Immature natural killer cell (primary cell): ENCODE data around the gene COPS7B. TPM values are rescaled to one million over a fixed set of nuclear protein-coding genes. Genes with fewer than 3 reads are reported as not detected.

Source experiments
- DNase-seq, 3 donors: peaks; one replicate each; pipeline ENCODE4 v3.0.0; 2022; ENCODE audit warnings: mixed read lengths in 1 of 3
- H3K27ac Mint-ChIP-seq, 6 donors: one replicate each; pipeline ENCODE4 v1.8.0; 2020; ENCODE audit warnings: mixed read lengths in 6 of 6, mild to moderate bottlenecking in 5 of 6, inconsistent platforms in 4 of 6, moderate library complexity in 3 of 6
- H3K27me3 Mint-ChIP-seq, 3 donors: one replicate each; pipeline ENCODE4 v1.8.0; 2020 to 2021; ENCODE audit warnings: low read depth in 3 of 3, mild to moderate bottlenecking in 3 of 3, mixed read lengths in 3 of 3, moderate library complexity in 3 of 3, inconsistent platforms in 1 of 3
- H3K36me3 Mint-ChIP-seq, 3 donors: one replicate each; pipeline ENCODE4 v1.8.0; 2020; ENCODE audit warnings: mixed read lengths in 3 of 3, inconsistent platforms in 2 of 3, mild to moderate bottlenecking in 2 of 3
- H3K4me1 Mint-ChIP-seq, 2 donors: one replicate each; pipeline ENCODE4 v1.8.0; 2020; ENCODE audit warnings: inconsistent platforms in 2 of 2, mild to moderate bottlenecking in 2 of 2, mixed read lengths in 2 of 2, moderate library complexity in 1 of 2
- H3K4me3 Mint-ChIP-seq, 5 donors: one replicate each; pipeline ENCODE4 v1.8.0; 2020; ENCODE audit warnings: mild to moderate bottlenecking in 5 of 5, mixed read lengths in 5 of 5, inconsistent platforms in 3 of 5, moderate library complexity in 3 of 5
- H3K9me3 Mint-ChIP-seq, 6 donors: one replicate each; pipeline ENCODE4 v1.8.0; 2020; ENCODE audit warnings: mild to moderate bottlenecking in 6 of 6, mixed read lengths in 6 of 6, inconsistent platforms in 4 of 6, moderate library complexity in 3 of 6
- polyA plus RNA-seq, 3 donors: library from polyadenylated mRNA; unstranded; fragments of 300-500 nt; fragmentation: Illumina TruSeq; gene quantifications; one replicate each; pipeline ENCODE4 v1.2.3, GENCODE V29; 2021

COPS7B gene
- polyA plus RNA-seq, 3 donors from 2014 or later: 23.2 to 29.0 (median 28.9) TPM

GRCh38 chr2:231803501-231804138, 17.4 kb downstream of the COPS7B start:
- Mint-ChIP-seq H3K27me3 (no peaks in the 10 kb centered on the region), H3K27ac (peak overlapping the region in 1 of 6 donors; percentile 3), H3K9me3 (no peaks in the 10 kb centered on the region), H3K36me3 (peaks cover 6 to 39% (median 18%) of the 10 kb centered on the region in 3 donors), H3K4me3 (no peak overlapping the region), H3K4me1 (peaks cover 2 to 9% of the 10 kb centered on the region in 2 donors)
- no peak for DNase-seq

GRCh38 chr2:231807020-231807419, 20.8 kb downstream of the COPS7B start:
- Mint-ChIP-seq H3K4me3 (no peak overlapping the region), H3K9me3 (no peaks in the 10 kb centered on the region), H3K27me3 (no peaks in the 10 kb centered on the region), H3K27ac (no peak overlapping the region), H3K36me3 (peaks cover 3 to 33% (median 10%) of the 10 kb centered on the region in 3 donors), H3K4me1 (peaks cover 2 to 9% of the 10 kb centered on the region in 2 donors)
- no peak for DNase-seq

DNA sequence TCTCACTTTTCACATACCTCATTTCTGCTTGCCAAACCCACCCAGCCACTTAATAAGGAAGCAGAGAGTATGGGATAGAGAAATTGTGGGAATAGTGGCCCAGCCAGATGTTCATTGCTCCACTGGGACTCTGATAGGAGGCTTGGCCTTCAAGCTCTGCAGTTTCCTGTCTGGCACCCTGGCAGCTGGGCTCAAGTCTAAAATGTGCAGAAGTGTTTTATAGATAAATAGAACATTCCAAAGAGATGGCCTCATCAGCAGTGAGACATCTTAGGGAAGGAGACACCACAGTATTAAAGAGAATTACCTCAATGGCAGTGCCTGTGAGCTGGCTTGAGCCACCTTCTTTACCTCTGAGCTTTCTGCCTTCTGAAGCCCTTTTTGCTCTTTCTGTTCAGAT, 24.7 kb downstream of the COPS7B start:
- no peaks in the 10 kb centered on the region for H3K27me3 Mint-ChIP-seq
- H3K36me3 Mint-ChIP-seq: peaks cover 9 to 32% (median 9%) of the 10 kb centered on the region in 3 donors
- H3K4me3 Mint-ChIP-seq: no peak overlapping the region
- no peaks in the 10 kb centered on the region for H3K4me1 Mint-ChIP-seq
- no peak for DNase-seq
- no peaks in the 10 kb centered on the region for H3K9me3 Mint-ChIP-seq
- no peak overlapping the region for H3K27ac Mint-ChIP-seq

- Mint-ChIP-seq H3K4me1 (no peaks in the 10 kb centered on the region), H3K4me3 (no peak overlapping the region), H3K9me3 (no peaks in the 10 kb centered on the region), H3K27ac (peak overlapping the region in 1 of 6 donors; percentile 14), H3K36me3 (peaks cover 9 to 13% (median 10%) of the 10 kb centered on the region in 3 donors), H3K27me3 (peaks cover 0 to 2% (median 0%) of the 10 kb centered on the region in 3 donors)
- DNase-seq: no peak
Measured at GRCh38 chr2:231816327-231817026, 30.2 kb downstream of the COPS7B start.

- Mint-ChIP-seq H3K27me3 (peaks cover 0 to 6% (median 2%) of the 10 kb centered on the region in 3 donors), H3K9me3 (no peaks in the 10 kb centered on the region), H3K36me3 (peaks cover 0 to 9% (median 3%) of the 10 kb centered on the region in 3 donors), H3K4me3 (no peak overlapping the region), H3K27ac (no peak overlapping the region), H3K4me1 (no peaks in the 10 kb centered on the region)
- no peak for DNase-seq
Measured at GRCh38 chr2:231819447-231820042, 33.3 kb downstream of the COPS7B start.

DNA sequence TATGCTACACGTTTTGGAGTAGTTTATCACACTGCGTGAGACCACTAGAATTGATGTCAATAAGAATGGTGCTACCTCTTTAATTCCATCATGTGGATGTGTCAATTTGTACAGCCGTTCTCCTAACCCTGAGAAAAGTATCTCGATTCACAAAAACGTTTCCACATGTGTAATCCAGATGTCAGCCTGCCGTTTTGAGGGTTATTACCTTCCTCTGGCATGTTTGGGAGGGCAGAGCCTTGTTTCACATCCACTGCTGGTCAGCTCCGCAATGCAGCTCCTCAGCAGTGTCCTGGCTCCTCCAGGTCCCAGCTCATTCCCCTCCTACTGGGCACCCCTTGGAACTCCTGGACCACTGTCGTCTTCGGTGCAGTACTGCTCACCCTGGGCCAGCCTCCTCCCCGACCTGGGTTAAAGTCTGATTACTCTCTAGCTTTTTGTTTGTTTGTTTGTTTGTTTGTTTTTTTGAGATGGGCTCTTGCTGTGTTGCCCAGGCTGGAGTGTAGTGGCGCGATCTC, 34.6 kb downstream of the COPS7B start:
- Mint-ChIP-seq H3K27me3 (peaks cover 0 to 6% (median 2%) of the 10 kb centered on the region in 3 donors), H3K9me3 (no peaks in the 10 kb centered on the region), H3K4me1 (no peaks in the 10 kb centered on the region), H3K36me3 (peaks cover 0 to 4% (median 0%) of the 10 kb centered on the region in 3 donors), H3K4me3 (no peak overlapping the region), H3K27ac (no peak overlapping the region)
- no peak for DNase-seq

DNA sequence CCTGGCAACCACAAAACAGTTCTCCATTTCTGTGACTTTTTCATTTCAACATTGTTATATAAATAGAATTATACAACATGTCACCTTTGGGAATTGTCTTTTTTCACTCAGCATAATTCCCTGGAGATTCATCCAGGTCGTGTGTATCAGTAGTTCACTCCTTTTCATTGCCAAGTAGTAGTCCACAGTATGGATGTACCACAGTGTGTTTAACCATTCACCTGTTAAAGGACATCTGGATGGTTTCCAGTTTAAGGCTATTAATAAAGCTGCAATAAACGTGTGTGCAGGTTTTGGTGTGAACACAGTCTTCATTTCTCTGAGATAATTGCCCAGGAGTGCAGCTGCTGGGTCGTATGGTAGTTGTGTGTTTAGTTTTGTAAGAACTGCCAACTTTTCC, 35.7 kb downstream of the COPS7B start:
- Mint-ChIP-seq H3K36me3 (no peaks in the 10 kb centered on the region), H3K9me3 (no peaks in the 10 kb centered on the region), H3K27ac (no peak overlapping the region), H3K4me1 (no peaks in the 10 kb centered on the region), H3K4me3 (no peak overlapping the region), H3K27me3 (peaks cover 0 to 6% (median 2%) of the 10 kb centered on the region in 3 donors)
- no peak for DNase-seq

DNA sequence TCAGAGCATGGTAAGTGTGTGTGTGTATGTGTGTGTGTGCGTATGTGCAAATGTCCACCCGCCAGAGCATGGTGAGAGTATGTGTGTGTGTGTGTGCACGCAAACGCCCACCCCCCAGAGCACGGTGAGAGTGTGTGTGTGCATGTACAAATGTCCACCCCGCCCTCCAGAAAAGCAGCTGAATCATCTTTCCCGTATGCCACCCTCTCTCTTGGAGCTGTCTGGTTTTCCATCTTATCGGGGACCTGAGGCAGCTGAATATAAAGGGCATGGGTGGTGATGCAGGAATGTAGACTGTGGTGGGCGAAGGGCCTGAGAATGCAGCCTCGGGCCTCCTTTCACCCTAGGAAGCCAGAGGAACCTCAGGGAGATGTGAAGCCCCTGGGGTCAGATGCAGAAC, 66.9 kb downstream of the COPS7B start:
- DNase-seq: no peak
- no peak overlapping the region for H3K27ac Mint-ChIP-seq
- H3K4me3 Mint-ChIP-seq: no peak overlapping the region
- H3K4me1 Mint-ChIP-seq: no peaks in the 10 kb centered on the region
- H3K36me3 Mint-ChIP-seq: no peaks in the 10 kb centered on the region
- no peaks in the 10 kb centered on the region for H3K9me3 Mint-ChIP-seq
- H3K27me3 Mint-ChIP-seq: peaks cover 2 to 11% (median 7%) of the 10 kb centered on the region in 3 donors

GRCh38 chr2:231854616-231855125, 68.4 kb downstream of the COPS7B start:
- Mint-ChIP-seq H3K27me3 (peaks cover 0 to 11% (median 7%) of the 10 kb centered on the region in 3 donors), H3K4me1 (no peaks in the 10 kb centered on the region), H3K36me3 (no peaks in the 10 kb centered on the region), H3K4me3 (no peak overlapping the region), H3K9me3 (no peaks in the 10 kb centered on the region), H3K27ac (no peak overlapping the region)
- no peak for DNase-seq

GRCh38 chr2:231856959-231857358, 70.7 kb downstream of the COPS7B start:
- H3K9me3 Mint-ChIP-seq: no peaks in the 10 kb centered on the region
- peaks cover 0 to 7% (median 6%) of the 10 kb centered on the region in 3 donors for H3K27me3 Mint-ChIP-seq
- H3K4me3 Mint-ChIP-seq: no peak overlapping the region
- no peak for DNase-seq
- H3K4me1 Mint-ChIP-seq: no peaks in the 10 kb centered on the region
- no peaks in the 10 kb centered on the region for H3K36me3 Mint-ChIP-seq
- H3K27ac Mint-ChIP-seq: no peak overlapping the region

Other genes with a start within 250 kb of the COPS7B start
- gene TEX44, start 193.6 kb upstream of the COPS7B start, polyA plus RNA-seq: not detected
- gene PTMA, start 77.9 kb upstream of the COPS7B start, polyA plus RNA-seq: 1,000 to 10,000 TPM in 2 of 3 donors, 100 to 1,000 TPM in 1; 953 to 2,361 (median 1,987) TPM
- gene PDE6D, start 5.2 kb upstream of the COPS7B start, polyA plus RNA-seq: 10 to 100 TPM; 62.2 to 84.5 (median 72.6) TPM
- under 1 TPM in 1 of 3 donors, not detected in 2; 0.33 TPM for gene NPPC, start 140.0 kb downstream of the COPS7B start, polyA plus RNA-seq
- gene DIS3L2, start 175.3 kb downstream of the COPS7B start, polyA plus RNA-seq: 10 to 100 TPM in 1 of 3 donors, 1 to 10 TPM in 2; 7.6 to 22.5 (median 8.1) TPM